Brain microvascular endothelial cell (primary cell): Measurements from ENCODE around the gene NAMPT.
A peak's percentile ranks its signal among the peaks of the same experiment; 100 is the strongest.

Experiments used
- DNase-seq: peaks from one replicate; pipeline ENCODE4 v3.0.0-alpha.2; 2020
- H3K27ac ChIP-seq: fragments of 250-450 bp; sonication (Bioruptor Pico); 2 replicates; pipeline ENCODE4 v1.5.1; 2020; ENCODE audit warnings: mild to moderate bottlenecking, moderate library complexity
- H3K27me3 ChIP-seq: fragments of 250-450 bp; sonication (Bioruptor Pico); replicated peaks from 2 replicates; pipeline ENCODE4 v1.5.1; 2020; ENCODE audit warnings: mild to moderate bottlenecking
- H3K36me3 ChIP-seq: fragments of 250-450 bp; sonication (Bioruptor Pico); replicated peaks from 2 replicates; pipeline ENCODE4 v1.5.1; 2020; ENCODE audit warnings: mild to moderate bottlenecking
- H3K4me3 ChIP-seq: 2 replicates; pipeline ENCODE4 v1.5.1; 2011; ENCODE audit warnings: low read depth, mild to moderate bottlenecking, control low read depth, low read length, moderate library complexity
- CTCF ChIP-seq: IDR thresholded peaks from 2 replicates; pipeline ENCODE4 v1.5.1; 2011; ENCODE audit warnings: low read depth, mild to moderate bottlenecking, moderate library complexity, low read length, control low read depth, inconsistent platforms; ENCODE audit errors: missing control alignments
- in situ Hi-C: cut with HindIII; loops from 2 replicates; pipeline ENCODE4 v1.10.0; 2017; ENCODE audit warnings: low sequenced_read_pairs, low pct_ligation_motif_present

Gene NAMPT

GRCh38 chr7:106239406-106239805 is 45.4 kb downstream of the NAMPT start:
- Histone ChIP-seq H3K27ac (no peak overlapping the region), H3K36me3 (no peaks in the 10 kb centered on the region), H3K27me3 (no peaks in the 10 kb centered on the region), H3K4me3 (no peak overlapping the region)
- in situ Hi-C loops, result no loop called here
- no peak for TF ChIP-seq CTCF
- no peak for DNase-seq

- in situ Hi-C loops, result no loop called here
- no peak for DNase-seq
- Histone ChIP-seq H3K27me3 (no peaks in the 10 kb centered on the region), H3K36me3 (no peaks in the 10 kb centered on the region), H3K4me3 (no peak overlapping the region), H3K27ac (no peak overlapping the region)
- TF ChIP-seq CTCF, result no peak
Measured at GRCh38 chr7:106238830-106239229, 46.0 kb downstream of the NAMPT start.

- TF ChIP-seq CTCF, result no peak
- in situ Hi-C loops, result no loop called here
- Histone ChIP-seq H3K36me3 (no peaks in the 10 kb centered on the region), H3K4me3 (no peak overlapping the region), H3K27ac (no peak overlapping the region), H3K27me3 (no peaks in the 10 kb centered on the region)
- no peak for DNase-seq
Measured at GRCh38 chr7:106236065-106236464, 48.7 kb downstream of the NAMPT start.

GRCh38 chr7:106234425-106234824 is 50.4 kb downstream of the NAMPT start:
- in situ Hi-C loops, result no loop called here

GRCh38 chr7:106231856-106232490 is 52.8 kb downstream of the NAMPT start:
- H3K27me3 ChIP-seq, result no peaks in the 10 kb centered on the region
- no peak overlapping the region for H3K27ac ChIP-seq
- in situ Hi-C loops, result no loop called here
- H3K4me3 ChIP-seq, result no peak overlapping the region
- no peak for TF ChIP-seq CTCF
- peak; percentile 12 for DNase-seq
- no peaks in the 10 kb centered on the region for H3K36me3 ChIP-seq

More at GRCh38 chr7:106234425-106234824, 50.4 kb downstream of the NAMPT start:
- no peak for DNase-seq
- no peaks in the 10 kb centered on the region for H3K36me3 ChIP-seq
- H3K4me3 ChIP-seq, result no peak overlapping the region
- TF ChIP-seq CTCF, result no peak
- no peaks in the 10 kb centered on the region for H3K27me3 ChIP-seq
- no peak overlapping the region for H3K27ac ChIP-seq

- Histone ChIP-seq H3K36me3 (no peaks in the 10 kb centered on the region), H3K27me3 (no peaks in the 10 kb centered on the region), H3K27ac (no peak overlapping the region), H3K4me3 (no peak overlapping the region)
- no peak for DNase-seq
- in situ Hi-C loops, result no loop called here
- TF ChIP-seq CTCF, result no peak
Measured at GRCh38 chr7:106225856-106226255, 58.9 kb downstream of the NAMPT start.
